ENCODE results near the gene MGAT4A. TPM values are rescaled to one million over a fixed set of nuclear protein-coding genes. Genes with fewer than 3 reads are reported as not detected.

Gene MGAT4A
- total RNA-seq, 1 donor from 2014 or later, result 15.7 TPM

DNA sequence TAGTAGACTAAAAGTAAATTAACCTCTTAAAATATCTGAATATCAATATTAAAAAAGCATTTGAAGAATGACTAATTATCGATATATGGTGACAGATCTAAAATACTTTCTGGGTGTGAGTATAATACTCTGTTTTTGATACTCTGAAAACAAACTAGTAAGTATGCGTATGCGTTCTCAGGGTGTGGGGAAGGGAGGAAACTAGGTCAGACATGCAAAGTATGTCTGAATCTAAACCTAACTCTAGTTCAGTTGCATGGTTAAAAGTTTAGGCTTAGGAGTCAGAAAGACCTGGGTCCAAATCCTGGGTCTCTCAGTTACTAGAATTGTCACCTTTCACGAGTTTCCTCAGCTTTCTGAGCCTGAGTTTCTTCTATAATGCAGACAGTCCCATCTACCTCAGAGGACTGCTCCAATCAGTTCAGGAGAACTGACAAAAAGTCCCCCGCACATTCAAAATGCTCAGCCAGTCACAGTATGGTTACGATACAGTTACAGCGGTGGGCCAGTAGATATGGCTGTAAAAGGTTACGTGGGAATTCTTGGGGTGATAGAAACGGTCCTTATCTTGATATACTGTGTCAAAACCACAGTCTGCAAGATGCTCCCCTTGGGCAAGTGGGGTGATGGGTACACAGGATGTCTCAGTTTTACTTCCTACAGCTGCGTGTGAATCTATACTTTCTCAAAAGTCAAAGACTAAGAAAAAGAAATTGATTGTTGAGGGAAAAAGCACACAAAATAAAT lies 93.4 kb downstream of the MGAT4A start:
- ATAC-seq (ENCODE audit: low read depth), result peak; percentile 56
- TF ChIP-seq, protein P1, sequence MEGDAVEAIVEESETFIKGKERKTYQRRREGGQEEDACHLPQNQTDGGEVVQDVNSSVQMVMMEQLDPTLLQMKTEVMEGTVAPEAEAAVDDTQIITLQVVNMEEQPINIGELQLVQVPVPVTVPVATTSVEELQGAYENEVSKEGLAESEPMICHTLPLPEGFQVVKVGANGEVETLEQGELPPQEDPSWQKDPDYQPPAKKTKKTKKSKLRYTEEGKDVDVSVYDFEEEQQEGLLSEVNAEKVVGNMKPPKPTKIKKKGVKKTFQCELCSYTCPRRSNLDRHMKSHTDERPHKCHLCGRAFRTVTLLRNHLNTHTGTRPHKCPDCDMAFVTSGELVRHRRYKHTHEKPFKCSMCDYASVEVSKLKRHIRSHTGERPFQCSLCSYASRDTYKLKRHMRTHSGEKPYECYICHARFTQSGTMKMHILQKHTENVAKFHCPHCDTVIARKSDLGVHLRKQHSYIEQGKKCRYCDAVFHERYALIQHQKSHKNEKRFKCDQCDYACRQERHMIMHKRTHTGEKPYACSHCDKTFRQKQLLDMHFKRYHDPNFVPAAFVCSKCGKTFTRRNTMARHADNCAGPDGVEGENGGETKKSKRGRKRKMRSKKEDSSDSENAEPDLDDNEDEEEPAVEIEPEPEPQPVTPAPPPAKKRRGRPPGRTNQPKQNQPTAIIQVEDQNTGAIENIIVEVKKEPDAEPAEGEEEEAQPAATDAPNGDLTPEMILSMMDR (IDR thresholded peaks at IDR 0.05), result no peak
- no peak for DNase-seq
- H3K36me3 Mint-ChIP-seq (ENCODE audit: low read depth), result peaks cover 37% of the 10 kb centered on the region
- H3K27me3 Mint-ChIP-seq, result no peaks in the 10 kb centered on the region
- H3K27ac Mint-ChIP-seq, result peak overlapping the region; percentile 83
- no peaks in the 10 kb centered on the region for H3K9me3 Mint-ChIP-seq
- peaks cover 9% of the 10 kb centered on the region for H3K4me1 Mint-ChIP-seq
- POLR2A ChIA-PET, result no interaction called here
- CTCF ChIA-PET, result interaction anchor here (0.6 kb wide), 1 partner anchor 8 kb away, joined by 3 read pairs; no protein-coding TSS in a partner anchor
- intact Hi-C loops (cut with micrococcal nuclease), result no loop called here
- peak overlapping the region; percentile 76 for H3K4me3 Mint-ChIP-seq

DNA sequence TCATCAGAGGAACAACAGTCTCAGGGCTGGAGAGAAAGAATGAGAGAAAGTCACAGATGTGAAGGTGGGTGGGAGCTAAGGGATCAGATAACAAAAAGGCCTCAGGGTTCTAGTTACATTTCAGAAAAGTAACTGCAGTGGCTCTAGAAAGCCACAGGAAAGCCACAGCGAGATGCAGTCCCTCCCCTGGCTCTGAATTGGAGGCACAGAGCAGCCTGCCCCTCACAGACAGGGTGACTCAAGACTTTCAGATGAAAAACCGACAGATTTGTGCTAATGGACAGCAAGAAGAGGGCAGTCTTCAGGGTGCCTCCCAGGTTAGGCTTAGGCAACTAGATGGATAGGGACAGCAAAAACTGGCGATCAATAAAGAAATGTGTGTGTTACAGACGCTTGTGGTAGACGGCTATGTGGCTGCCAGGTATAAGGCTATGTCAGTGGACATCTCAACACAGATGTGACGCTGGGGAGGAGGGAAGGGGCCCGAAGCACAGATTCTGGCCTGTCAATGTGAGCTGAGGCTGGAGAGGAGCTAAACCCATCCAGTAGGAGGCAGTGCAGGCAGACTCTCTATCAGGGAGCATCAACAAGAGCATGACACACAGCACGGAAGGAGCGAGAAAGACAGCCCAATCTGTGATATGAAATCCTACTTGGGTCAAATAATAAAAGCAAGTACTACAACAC lies 96.4 kb downstream of the MGAT4A start:
- TF ChIP-seq, protein P1 (IDR thresholded peaks at IDR 0.05), result no peak
- peaks cover 41% of the 10 kb centered on the region for H3K36me3 Mint-ChIP-seq (ENCODE audit: low read depth)
- H3K9me3 Mint-ChIP-seq, result no peaks in the 10 kb centered on the region
- ATAC-seq (ENCODE audit: low read depth), result no peak
- peaks cover 9% of the 10 kb centered on the region for H3K4me1 Mint-ChIP-seq
- no peaks in the 10 kb centered on the region for H3K27me3 Mint-ChIP-seq
- ChIA-PET POLR2A (no interaction called here), CTCF (no interaction called here)
- intact Hi-C loops (cut with micrococcal nuclease), result no loop called here
- no peak overlapping the region for H3K4me3 Mint-ChIP-seq
- no peak for DNase-seq
- H3K27ac Mint-ChIP-seq, result peak overlapping the region; percentile 4

DNA sequence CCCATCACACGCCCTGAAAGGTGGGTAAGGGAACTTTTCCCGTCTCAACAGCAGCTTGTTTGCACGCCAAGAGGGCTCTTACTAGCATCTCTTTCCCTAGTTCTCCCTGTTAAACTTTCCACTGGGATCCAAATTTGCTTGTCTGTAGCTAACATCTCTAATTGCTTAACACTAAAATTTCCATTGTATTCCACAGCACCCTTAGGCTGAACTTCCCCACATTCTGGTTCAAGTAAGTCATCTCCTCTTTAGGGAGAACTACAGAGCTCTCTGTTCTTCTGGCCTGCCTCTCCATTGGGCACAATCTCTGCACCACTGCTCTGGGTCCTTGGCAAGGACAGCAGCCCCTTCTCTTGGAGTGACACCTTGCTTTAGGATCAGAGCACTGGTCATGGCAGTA lies 98.6 kb downstream of the MGAT4A start:
- Mint-ChIP-seq H3K4me3 (no peak overlapping the region), H3K4me1 (peaks cover under 1% of the 10 kb centered on the region), H3K9me3 (no peaks in the 10 kb centered on the region), H3K36me3 (ENCODE audit: low read depth) (peaks cover 36% of the 10 kb centered on the region), H3K27ac (no peak overlapping the region), H3K27me3 (no peaks in the 10 kb centered on the region)
- intact Hi-C loops (cut with micrococcal nuclease), result no loop called here
- DNase-seq, result no peak
- TF ChIP-seq, protein P1 (IDR thresholded peaks at IDR 0.05), result no peak
- CTCF ChIA-PET, result interaction anchor here (1.0 kb wide), 1 partner anchor 17 kb away, joined by 3 read pairs; no protein-coding TSS in a partner anchor
- POLR2A ChIA-PET, result interaction anchor here (0.5 kb wide), 1 partner anchor 46 kb away, joined by 4 read pairs; no protein-coding TSS in a partner anchor
- ATAC-seq (ENCODE audit: low read depth), result no peak

DNA sequence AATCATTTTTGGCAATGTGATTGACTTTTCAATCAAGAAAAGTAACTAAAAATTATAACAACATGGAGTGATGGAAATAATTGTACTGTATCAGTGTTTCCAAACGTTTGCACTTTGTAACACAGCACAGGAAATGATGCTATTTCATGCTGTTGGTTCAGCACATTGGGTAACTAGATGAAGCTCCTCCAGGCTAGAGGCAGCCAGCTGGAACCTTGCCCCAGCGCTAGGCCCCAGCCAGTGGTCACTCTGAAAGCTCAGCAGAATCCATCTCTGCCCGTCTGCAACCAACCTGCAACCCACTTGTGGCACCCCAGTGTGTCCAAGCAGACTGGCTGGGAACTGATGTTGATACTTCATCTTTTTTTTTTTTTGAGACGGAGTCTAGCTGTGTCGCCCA lies 107.3 kb downstream of the MGAT4A start:
- Mint-ChIP-seq H3K27ac (no peak overlapping the region), H3K27me3 (no peaks in the 10 kb centered on the region), H3K4me3 (no peak overlapping the region), H3K9me3 (no peaks in the 10 kb centered on the region), H3K36me3 (ENCODE audit: low read depth) (peaks cover 14% of the 10 kb centered on the region), H3K4me1 (no peaks in the 10 kb centered on the region)
- POLR2A ChIA-PET, result interaction anchor here (0.7 kb wide), 1 partner anchor 132 kb away, joined by 3 read pairs; no protein-coding TSS in a partner anchor
- no peak for DNase-seq
- CTCF ChIA-PET, result interaction anchor here (1.3 kb wide), 1 partner anchor 26 kb away, joined by 3 read pairs; no protein-coding TSS in a partner anchor
- intact Hi-C loops (cut with micrococcal nuclease), result no loop called here
- TF ChIP-seq, protein P1 (IDR thresholded peaks at IDR 0.05), result no peak
- ATAC-seq (ENCODE audit: low read depth), result no peak

DNA sequence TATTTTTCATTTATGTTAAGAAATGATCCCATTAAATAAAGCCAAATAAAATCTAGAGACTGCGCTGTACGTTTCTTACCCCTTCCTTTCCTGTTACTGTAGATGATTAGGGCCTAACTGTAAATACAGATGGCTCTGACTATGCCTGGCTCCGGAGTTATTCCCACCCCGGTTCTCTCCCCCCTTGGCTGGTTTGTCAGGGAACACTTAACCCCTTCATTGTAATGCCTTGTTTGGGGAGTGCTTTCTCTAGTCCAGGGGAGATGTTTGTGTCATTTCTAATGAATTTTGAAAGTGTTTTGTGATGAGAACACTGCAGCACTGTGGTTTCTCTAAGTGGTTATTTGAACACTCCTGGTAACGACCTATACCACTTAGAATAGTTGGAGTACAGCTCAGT lies 113.8 kb downstream of the MGAT4A start:
- Mint-ChIP-seq H3K9me3 (no peaks in the 10 kb centered on the region), H3K27me3 (no peaks in the 10 kb centered on the region), H3K36me3 (ENCODE audit: low read depth) (peaks cover 65% of the 10 kb centered on the region), H3K4me3 (no peak overlapping the region), H3K4me1 (peaks cover 2% of the 10 kb centered on the region), H3K27ac (no peak overlapping the region)
- intact Hi-C loops (cut with micrococcal nuclease), result no loop called here
- CTCF ChIA-PET, result no interaction called here
- TF ChIP-seq, protein P1 (IDR thresholded peaks at IDR 0.05), result no peak
- POLR2A ChIA-PET, result interaction anchor here (0.9 kb wide), 1 partner anchor 8 kb away, joined by 3 read pairs; no protein-coding TSS in a partner anchor
- no peak for ATAC-seq (ENCODE audit: low read depth)
- no peak for DNase-seq

Measured in activated B cell treated with CpG ODN at 0.5 μM for 24 hours (primary cell).